Immature natural killer cell (primary cell): ENCODE data around the gene NRDC. TPM values are rescaled to one million over a fixed set of nuclear protein-coding genes. Genes with fewer than 3 reads are reported as not detected.
"Not testable (repeated sequence)": the region's sequence is repeated elsewhere in the genome, so short reads cannot be mapped to it uniquely, and the experiment has no call there.

ENCODE experiments used
- DNase-seq, 3 donors: peaks; one replicate each; pipeline ENCODE4 v3.0.0; 2022; ENCODE audit warnings: mixed read lengths in 1 of 3
- H3K27ac Mint-ChIP-seq, 6 donors: one replicate each; pipeline ENCODE4 v1.8.0; 2020; ENCODE audit warnings: mixed read lengths in 6 of 6, mild to moderate bottlenecking in 5 of 6, inconsistent platforms in 4 of 6, moderate library complexity in 3 of 6
- H3K27me3 Mint-ChIP-seq, 3 donors: one replicate each; pipeline ENCODE4 v1.8.0; 2020 to 2021; ENCODE audit warnings: low read depth in 3 of 3, mild to moderate bottlenecking in 3 of 3, mixed read lengths in 3 of 3, moderate library complexity in 3 of 3, inconsistent platforms in 1 of 3
- H3K36me3 Mint-ChIP-seq, 3 donors: one replicate each; pipeline ENCODE4 v1.8.0; 2020; ENCODE audit warnings: mixed read lengths in 3 of 3, inconsistent platforms in 2 of 3, mild to moderate bottlenecking in 2 of 3
- H3K4me1 Mint-ChIP-seq, 2 donors: one replicate each; pipeline ENCODE4 v1.8.0; 2020; ENCODE audit warnings: inconsistent platforms in 2 of 2, mild to moderate bottlenecking in 2 of 2, mixed read lengths in 2 of 2, moderate library complexity in 1 of 2
- H3K4me3 Mint-ChIP-seq, 5 donors: one replicate each; pipeline ENCODE4 v1.8.0; 2020; ENCODE audit warnings: mild to moderate bottlenecking in 5 of 5, mixed read lengths in 5 of 5, inconsistent platforms in 3 of 5, moderate library complexity in 3 of 5
- H3K9me3 Mint-ChIP-seq, 6 donors: one replicate each; pipeline ENCODE4 v1.8.0; 2020; ENCODE audit warnings: mild to moderate bottlenecking in 6 of 6, mixed read lengths in 6 of 6, inconsistent platforms in 4 of 6, moderate library complexity in 3 of 6
- polyA plus RNA-seq, 3 donors: library from polyadenylated mRNA; unstranded; fragments of 300-500 nt; fragmentation: Illumina TruSeq; gene quantifications; one replicate each; pipeline ENCODE4 v1.2.3, GENCODE V29; 2021

Gene NRDC
- polyA plus RNA-seq, 3 donors from 2014 or later: 66.2 to 101 (median 82.2) TPM

- Mint-ChIP-seq H3K4me3 (no peak overlapping the region), H3K4me1 (peaks cover 0 to 7% of the 10 kb centered on the region in 2 donors), H3K27me3 (peaks cover 1 to 7% (median 4%) of the 10 kb centered on the region in 3 donors), H3K27ac (no peak overlapping the region), H3K36me3 (no peaks in the 10 kb centered on the region), H3K9me3 (peaks cover 0 to 12% (median 3%) of the 10 kb centered on the region in 6 donors)
- DNase-seq: no peak
These were observed 30.0 kb upstream of the NRDC start for GRCh38 chr1:51908499-51908898.

GRCh38 chr1:51907079-51907702 lies 28.7 kb upstream of the NRDC start:
- peaks cover 0 to 7% (median 4%) of the 10 kb centered on the region in 3 donors for H3K27me3 Mint-ChIP-seq
- peak overlapping the region in 1 of 5 donors; percentile 8 for H3K4me3 Mint-ChIP-seq
- no peaks in the 10 kb centered on the region for H3K36me3 Mint-ChIP-seq
- H3K4me1 Mint-ChIP-seq: peaks cover 0 to 7% of the 10 kb centered on the region in 2 donors
- peak overlapping the region in 5 of 6 donors; percentile 0 to 84 (median 59) for H3K27ac Mint-ChIP-seq
- peaks cover 0 to 12% (median 3%) of the 10 kb centered on the region in 6 donors for H3K9me3 Mint-ChIP-seq
- no peak for DNase-seq

GRCh38 chr1:51906306-51907078 lies 28.0 kb upstream of the NRDC start:
- Mint-ChIP-seq H3K36me3 (no peaks in the 10 kb centered on the region), H3K4me1 (peaks cover 0 to 7% of the 10 kb centered on the region in 2 donors), H3K4me3 (no peak overlapping the region), H3K27me3 (peaks cover 0 to 9% (median 4%) of the 10 kb centered on the region in 3 donors), H3K9me3 (peaks cover 0 to 12% (median 3%) of the 10 kb centered on the region in 6 donors), H3K27ac (peak overlapping the region; percentile 66 to 91 (median 87))
- DNase-seq: no peak

- Mint-ChIP-seq H3K4me1 (peaks cover 0 to 7% of the 10 kb centered on the region in 2 donors), H3K36me3 (no peaks in the 10 kb centered on the region), H3K27ac (no peak overlapping the region), H3K27me3 (peaks cover 0 to 12% (median 6%) of the 10 kb centered on the region in 3 donors), H3K9me3 (peaks cover 0 to 12% (median 3%) of the 10 kb centered on the region in 6 donors), H3K4me3 (no peak overlapping the region)
- DNase-seq: no peak
These were observed 23.9 kb upstream of the NRDC start for GRCh38 chr1:51902456-51902855.

- no peaks in the 10 kb centered on the region for H3K36me3 Mint-ChIP-seq
- H3K27ac Mint-ChIP-seq: no peak overlapping the region
- H3K4me3 Mint-ChIP-seq: no peak overlapping the region
- no peak for DNase-seq
- peaks cover 0 to 2% (median 0%) of the 10 kb centered on the region in 6 donors for H3K9me3 Mint-ChIP-seq
- H3K27me3 Mint-ChIP-seq: peaks cover 4 to 25% (median 9%) of the 10 kb centered on the region in 3 donors
- H3K4me1 Mint-ChIP-seq: no peaks in the 10 kb centered on the region
These were observed 22.6 kb upstream of the NRDC start for GRCh38 chr1:51901151-51901550.

- no peaks in the 10 kb centered on the region for H3K4me1 Mint-ChIP-seq
- H3K27ac Mint-ChIP-seq: no peak overlapping the region
- H3K36me3 Mint-ChIP-seq: no peaks in the 10 kb centered on the region
- H3K27me3 Mint-ChIP-seq: peaks cover 10 to 38% (median 11%) of the 10 kb centered on the region in 3 donors
- no peak for DNase-seq
- no peaks in the 10 kb centered on the region for H3K9me3 Mint-ChIP-seq
- H3K4me3 Mint-ChIP-seq: no peak overlapping the region
These were observed 20.5 kb upstream of the NRDC start for GRCh38 chr1:51899022-51899421.

- peaks cover 11 to 38% (median 13%) of the 10 kb centered on the region in 3 donors for H3K27me3 Mint-ChIP-seq
- no peak overlapping the region for H3K27ac Mint-ChIP-seq
- no peaks in the 10 kb centered on the region for H3K36me3 Mint-ChIP-seq
- no peak for DNase-seq
- no peaks in the 10 kb centered on the region for H3K9me3 Mint-ChIP-seq
- no peaks in the 10 kb centered on the region for H3K4me1 Mint-ChIP-seq
- H3K4me3 Mint-ChIP-seq: no peak overlapping the region
These were observed 19.7 kb upstream of the NRDC start for GRCh38 chr1:51898090-51898734.

GRCh38 chr1:51897699-51898031 lies 19.1 kb upstream of the NRDC start:
- H3K9me3 Mint-ChIP-seq: no peaks in the 10 kb centered on the region
- H3K36me3 Mint-ChIP-seq: no peaks in the 10 kb centered on the region
- peaks cover 13 to 38% (median 14%) of the 10 kb centered on the region in 3 donors for H3K27me3 Mint-ChIP-seq

GRCh38 chr1:51894748-51895147 lies 16.2 kb upstream of the NRDC start:
- H3K4me3 Mint-ChIP-seq, H3K36me3 Mint-ChIP-seq, H3K27ac Mint-ChIP-seq, DNase-seq, H3K9me3 Mint-ChIP-seq, H3K4me1 Mint-ChIP-seq: not testable (repeated sequence)
- H3K27me3 Mint-ChIP-seq: peaks cover 13 to 38% (median 14%) of the 10 kb centered on the region in 3 donors

More at GRCh38 chr1:51897699-51898031, 19.1 kb upstream of the NRDC start:
- Mint-ChIP-seq H3K4me3 (no peak overlapping the region), H3K27ac (no peak overlapping the region), H3K4me1 (no peaks in the 10 kb centered on the region)
- DNase-seq: no peak

- no peak overlapping the region for H3K4me3 Mint-ChIP-seq
- no peak overlapping the region for H3K27ac Mint-ChIP-seq
- peaks cover 0 to 4% (median 0%) of the 10 kb centered on the region in 3 donors for H3K36me3 Mint-ChIP-seq
- peaks cover 0 to 23% of the 10 kb centered on the region in 2 donors for H3K4me1 Mint-ChIP-seq
- H3K27me3 Mint-ChIP-seq: peaks cover 0 to 12% (median 10%) of the 10 kb centered on the region in 3 donors
- no peaks in the 10 kb centered on the region for H3K9me3 Mint-ChIP-seq
- no peak for DNase-seq
These were observed 265 bp downstream of the NRDC start for GRCh38 chr1:51878308-51878615.

GRCh38 chr1:51877434-51878307 lies 856 bp downstream of the NRDC start:
- Mint-ChIP-seq H3K36me3 (peaks cover 0 to under 1% (median 0%) of the 10 kb centered on the region in 3 donors), H3K4me1 (peaks cover 0 to 27% of the 10 kb centered on the region in 2 donors), H3K27me3 (peaks cover 0 to 6% (median 5%) of the 10 kb centered on the region in 3 donors), H3K27ac (no peak overlapping the region), H3K9me3 (no peaks in the 10 kb centered on the region), H3K4me3 (no peak overlapping the region)
- peak in 1 of 3 donors; percentile 9 for DNase-seq

- peak overlapping the region in 1 of 6 donors; percentile 17 for H3K27ac Mint-ChIP-seq
- peak overlapping the region in 4 of 5 donors; percentile 29 to 68 (median 56) for H3K4me3 Mint-ChIP-seq
- peaks cover 0 to 4% (median 0%) of the 10 kb centered on the region in 3 donors for H3K27me3 Mint-ChIP-seq
These were observed 2.7 kb downstream of the NRDC start for GRCh38 chr1:51875836-51876235.

GRCh38 chr1:51875291-51875772 lies 3.2 kb downstream of the NRDC start:
- Mint-ChIP-seq H3K36me3 (no peaks in the 10 kb centered on the region), H3K27ac (peak overlapping the region in 4 of 6 donors; percentile 16 to 50 (median 44)), H3K27me3 (no peaks in the 10 kb centered on the region), H3K9me3 (no peaks in the 10 kb centered on the region), H3K4me3 (peak overlapping the region; percentile 22 to 68 (median 55)), H3K4me1 (peaks cover 0 to 45% of the 10 kb centered on the region in 2 donors)
- DNase-seq: no peak

More at GRCh38 chr1:51875836-51876235, 2.7 kb downstream of the NRDC start:
- H3K4me1 Mint-ChIP-seq: peaks cover 0 to 42% of the 10 kb centered on the region in 2 donors
- no peaks in the 10 kb centered on the region for H3K9me3 Mint-ChIP-seq
- no peak for DNase-seq
- no peaks in the 10 kb centered on the region for H3K36me3 Mint-ChIP-seq
